AG09319 (cell line): ENCODE results near the gene CXCL10.

Source experiments
- DNase-seq: peaks from one replicate; pipeline ENCODE4 v3.0.0-alpha.2; 2010; ENCODE audit warnings: low read depth; ENCODE audit errors: extremely low read depth
- TF ChIP-seq, protein P1 (sequence below): IDR thresholded peaks from 2 replicates; pipeline ENCODE4 v1.5.1; 2011; ENCODE audit warnings: low read depth, mild to moderate bottlenecking, inconsistent platforms, low read length, moderate library complexity

Gene CXCL10

GRCh38 chr4:76023389-76023788 is at the start of gene CXCL10:
Gene CXCL10, minus strand, starts transcription at chr4:76023497. Its CDS starts 66 bp downstream, at chr4:76023431.
- TF ChIP-seq, protein P1, sequence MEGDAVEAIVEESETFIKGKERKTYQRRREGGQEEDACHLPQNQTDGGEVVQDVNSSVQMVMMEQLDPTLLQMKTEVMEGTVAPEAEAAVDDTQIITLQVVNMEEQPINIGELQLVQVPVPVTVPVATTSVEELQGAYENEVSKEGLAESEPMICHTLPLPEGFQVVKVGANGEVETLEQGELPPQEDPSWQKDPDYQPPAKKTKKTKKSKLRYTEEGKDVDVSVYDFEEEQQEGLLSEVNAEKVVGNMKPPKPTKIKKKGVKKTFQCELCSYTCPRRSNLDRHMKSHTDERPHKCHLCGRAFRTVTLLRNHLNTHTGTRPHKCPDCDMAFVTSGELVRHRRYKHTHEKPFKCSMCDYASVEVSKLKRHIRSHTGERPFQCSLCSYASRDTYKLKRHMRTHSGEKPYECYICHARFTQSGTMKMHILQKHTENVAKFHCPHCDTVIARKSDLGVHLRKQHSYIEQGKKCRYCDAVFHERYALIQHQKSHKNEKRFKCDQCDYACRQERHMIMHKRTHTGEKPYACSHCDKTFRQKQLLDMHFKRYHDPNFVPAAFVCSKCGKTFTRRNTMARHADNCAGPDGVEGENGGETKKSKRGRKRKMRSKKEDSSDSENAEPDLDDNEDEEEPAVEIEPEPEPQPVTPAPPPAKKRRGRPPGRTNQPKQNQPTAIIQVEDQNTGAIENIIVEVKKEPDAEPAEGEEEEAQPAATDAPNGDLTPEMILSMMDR = no peak
- no peak for DNase-seq

- TF ChIP-seq, protein P1 = no peak
- DNase-seq = no peak
Observed at GRCh38 chr4:76072760-76073159, 49.5 kb upstream of the CXCL10 start.

GRCh38 chr4:76067652-76068286 is 44.5 kb upstream of the CXCL10 start:
- TF ChIP-seq, protein P1 = peak; percentile 91
- peak; percentile 47 for DNase-seq

GRCh38 chr4:76066546-76066945 is 43.2 kb upstream of the CXCL10 start:
- TF ChIP-seq, protein P1 = no peak
- no peak for DNase-seq

DNA sequence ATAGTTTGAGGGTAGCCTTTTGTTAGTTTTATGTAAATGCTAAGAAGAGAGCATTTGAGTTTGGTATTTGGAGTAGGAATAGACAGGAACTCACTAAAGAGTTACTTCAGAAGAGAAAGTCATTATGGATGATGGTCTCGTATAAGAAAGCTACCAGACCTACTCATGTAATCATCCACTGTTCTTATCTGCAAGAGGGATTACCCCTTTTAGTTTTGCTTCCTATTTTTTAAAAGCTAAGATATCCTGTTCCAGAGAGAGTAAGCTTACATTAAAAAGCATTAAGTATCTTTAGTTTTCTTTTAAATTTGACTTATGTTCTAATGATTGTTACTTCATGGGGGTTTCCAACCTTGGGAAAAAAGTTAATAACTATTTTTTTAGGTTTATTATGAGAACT is 38.7 kb upstream of the CXCL10 start:
- no peak for DNase-seq
- TF ChIP-seq, protein P1 = no peak

- TF ChIP-seq, protein P1 = no peak
- no peak for DNase-seq
Observed at GRCh38 chr4:76061421-76061820, 38.1 kb upstream of the CXCL10 start.

GRCh38 chr4:76060506-76060905 is 37.2 kb upstream of the CXCL10 start:
- TF ChIP-seq, protein P1 = no peak
- no peak for DNase-seq
